Neural progenitor cell (in vitro differentiated cells): ENCODE data around the gene LPCAT3. TPM values are rescaled to one million over a fixed set of nuclear protein-coding genes. Genes with fewer than 3 reads are reported as not detected.

Experiments used
- DNase-seq: peaks from one replicate; pipeline ENCODE4 v3.0.0-alpha.2; 2016; ENCODE audit warnings: low spot score
- H2AFZ ChIP-seq: fragments of 200-600 bp; sonication (generic); replicated peaks from 2 replicates; pipeline ENCODE4 v1.6.1; 2016; ENCODE audit warnings: antibody characterized with exemption
- H3F3A ChIP-seq: fragments of 200-600 bp; sonication (generic); 2 replicates; pipeline ENCODE4 v1.6.1; 2016; ENCODE audit warnings: antibody characterized with exemption, low read depth
- H3K27ac ChIP-seq: fragments of 200-600 bp; sonication (generic); 2 replicates; pipeline ENCODE4 v1.5.1; 2016; ENCODE audit warnings: mild to moderate bottlenecking
- H3K27me3 ChIP-seq: fragments of 200-600 bp; sonication (generic); 2 replicates; pipeline ENCODE4 v1.6.1; 2016; ENCODE audit warnings: mild to moderate bottlenecking, moderate library complexity
- H3K36me3 ChIP-seq: fragments of 200-600 bp; sonication (generic); 2 replicates; pipeline ENCODE4 v1.5.1; 2016
- H3K4me1 ChIP-seq: fragments of 200-600 bp; sonication (generic); 2 replicates; pipeline ENCODE4 v1.6.1; 2016; ENCODE audit warnings: mixed run types
- H3K4me2 ChIP-seq: fragments of 200-600 bp; sonication (generic); 2 replicates; pipeline ENCODE4 v1.6.1; 2016
- H3K4me3 ChIP-seq: fragments of 200-600 bp; sonication (generic); 2 replicates; pipeline ENCODE4 v1.5.1; 2016
- H3K79me2 ChIP-seq: fragments of 200-600 bp; sonication (generic); 2 replicates; pipeline ENCODE4 v1.6.1; 2016; ENCODE audit warnings: low read depth
- H3K9ac ChIP-seq: fragments of 200-600 bp; sonication (generic); 2 replicates; pipeline ENCODE4 v1.6.1; 2016
- H3K9me3 ChIP-seq: fragments of 200-600 bp; sonication (generic); 2 replicates; pipeline ENCODE4 v1.5.1; 2016; ENCODE audit warnings: low read depth
- H4K20me1 ChIP-seq: fragments of 200-600 bp; sonication (generic); 2 replicates; pipeline ENCODE4 v1.6.1; 2016; ENCODE audit warnings: low read depth
- H3K27ac Mint-ChIP-seq: 3 replicates; pipeline ENCODE4 v1.8.0; 2021; ENCODE audit warnings: mixed read lengths
- H3K27me3 Mint-ChIP-seq: 2 replicates; pipeline ENCODE4 v1.8.0; 2022; ENCODE audit warnings: low read depth, mild to moderate bottlenecking, inconsistent platforms, moderate library complexity, mixed read lengths; ENCODE audit not compliant: insufficient read depth
- H3K36me3 Mint-ChIP-seq: 3 replicates; pipeline ENCODE4 v1.8.0; 2021; ENCODE audit warnings: mixed read lengths
- H3K4me1 Mint-ChIP-seq: 3 replicates; pipeline ENCODE4 v1.8.0; 2021; ENCODE audit warnings: mixed read lengths
- H3K4me3 Mint-ChIP-seq: 3 replicates; pipeline ENCODE4 v1.8.0; 2021; ENCODE audit warnings: mild to moderate bottlenecking, moderate library complexity, mixed read lengths
- H3K9me3 Mint-ChIP-seq: 3 replicates; pipeline ENCODE4 v1.8.0; 2020; ENCODE audit warnings: mixed read lengths
- CTCF ChIP-seq: fragments of 200-600 bp; sonication (generic); IDR thresholded peaks from 2 replicates; pipeline ENCODE4 v1.5.1; 2017; ENCODE audit warnings: antibody characterized with exemption, mild to moderate bottlenecking
- EZH2 ChIP-seq: fragments of 200-600 bp; sonication (generic); IDR thresholded peaks from 2 replicates; pipeline ENCODE4 v1.6.1; 2017; ENCODE audit warnings: antibody characterized with exemption, mild to moderate bottlenecking, moderate library complexity
- EZH2phosphoT487 ChIP-seq: fragments of 200-600 bp; sonication (generic); IDR thresholded peaks from 2 replicates; pipeline ENCODE4 v1.6.1; 2017; ENCODE audit warnings: antibody characterized with exemption
- total RNA-seq: library from RNA; depleted of rRNA; stranded (reverse); fragments of >200 nt; gene quantifications from 2 replicates; pipeline ENCODE4 v1.2.3, GENCODE V29; 2015; ENCODE audit warnings: low replicate concordance

LPCAT3 gene
- total RNA-seq, 1 donor from 2014 or later: 18.1 TPM

DNA sequence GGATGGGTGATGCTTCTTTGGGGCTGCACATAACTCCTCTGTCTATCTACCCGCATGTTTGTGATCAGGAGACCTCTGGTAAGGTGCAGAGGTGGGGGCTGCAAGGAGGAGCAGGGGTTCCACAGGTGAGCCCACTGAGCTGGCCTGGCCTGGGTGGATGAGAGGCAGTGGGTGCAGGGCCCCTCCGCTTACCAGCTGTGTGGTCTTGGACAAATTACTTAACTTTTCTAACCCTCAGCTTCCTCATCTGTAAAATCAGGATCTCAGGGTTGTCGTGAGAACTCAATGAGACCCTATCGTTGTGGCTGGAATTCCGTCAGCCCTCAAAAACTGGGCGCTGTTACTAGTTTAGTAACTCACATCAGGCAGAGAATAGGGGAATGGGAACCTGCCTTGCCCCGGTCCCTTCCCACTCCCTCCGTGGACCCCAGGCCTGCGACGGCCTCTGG, 59.6 kb downstream of the LPCAT3 start:
- H3K9ac ChIP-seq: no peak overlapping the region
- H3K36me3 Mint-ChIP-seq: no peaks in the 10 kb centered on the region
- no peak overlapping the region for H3K4me3 Mint-ChIP-seq
- DNase-seq: no peak
- no peak overlapping the region for H3K27ac ChIP-seq
- H3K4me3 ChIP-seq: no peak overlapping the region
- H2AFZ ChIP-seq: no peak overlapping the region
- peaks cover 20% of the 10 kb centered on the region for H3K4me1 ChIP-seq
- no peaks in the 10 kb centered on the region for H3K9me3 ChIP-seq
- no peak overlapping the region for H3K4me2 ChIP-seq
- no peaks in the 10 kb centered on the region for H3K36me3 ChIP-seq
- H3K27me3 ChIP-seq: no peaks in the 10 kb centered on the region
- H4K20me1 ChIP-seq: no peaks in the 10 kb centered on the region
- H3K27me3 Mint-ChIP-seq: peaks cover 8% of the 10 kb centered on the region
- no peaks in the 10 kb centered on the region for H3K79me2 ChIP-seq
- H3F3A ChIP-seq: peaks cover 24% of the 10 kb centered on the region
- H3K27ac Mint-ChIP-seq: no peak overlapping the region
- TF ChIP-seq EZH2phosphoT487: no peak
- no peak for TF ChIP-seq CTCF
- no peak for TF ChIP-seq EZH2
- peaks cover 37% of the 10 kb centered on the region for H3K4me1 Mint-ChIP-seq
- no peaks in the 10 kb centered on the region for H3K9me3 Mint-ChIP-seq

GRCh38 chr12:6957741-6958608, 60.3 kb downstream of the LPCAT3 start:
- TF ChIP-seq EZH2phosphoT487: no peak
- TF ChIP-seq CTCF: no peak
- TF ChIP-seq EZH2: no peak
- no peak overlapping the region for H3K4me2 ChIP-seq
- peaks cover 20% of the 10 kb centered on the region for H3F3A ChIP-seq
- no peak overlapping the region for H3K27ac Mint-ChIP-seq
- peaks cover 8% of the 10 kb centered on the region for H3K27me3 Mint-ChIP-seq
- H3K4me1 Mint-ChIP-seq: peaks cover 42% of the 10 kb centered on the region
- H3K9me3 Mint-ChIP-seq: no peaks in the 10 kb centered on the region
- H3K27ac ChIP-seq: no peak overlapping the region
- no peaks in the 10 kb centered on the region for H3K27me3 ChIP-seq
- no peak overlapping the region for H2AFZ ChIP-seq
- H3K4me3 Mint-ChIP-seq: no peak overlapping the region
- no peaks in the 10 kb centered on the region for H3K9me3 ChIP-seq
- no peaks in the 10 kb centered on the region for H3K36me3 Mint-ChIP-seq
- no peaks in the 10 kb centered on the region for H4K20me1 ChIP-seq
- no peaks in the 10 kb centered on the region for H3K79me2 ChIP-seq
- no peaks in the 10 kb centered on the region for H3K36me3 ChIP-seq
- peak overlapping the region; percentile 32 for H3K9ac ChIP-seq
- no peak for DNase-seq
- peaks cover 18% of the 10 kb centered on the region for H3K4me1 ChIP-seq
- H3K4me3 ChIP-seq: no peak overlapping the region

- Histone ChIP-seq H2AFZ (no peak overlapping the region), H3F3A (peaks cover 12% of the 10 kb centered on the region), H3K27ac (no peak overlapping the region), H3K9me3 (no peaks in the 10 kb centered on the region), H4K20me1 (no peaks in the 10 kb centered on the region), H3K4me1 (peaks cover 10% of the 10 kb centered on the region), H3K36me3 (no peaks in the 10 kb centered on the region), H3K79me2 (no peaks in the 10 kb centered on the region), H3K9ac (no peak overlapping the region), H3K4me3 (no peak overlapping the region), H3K4me2 (no peak overlapping the region), H3K27me3 (no peaks in the 10 kb centered on the region)
- H3K4me3 Mint-ChIP-seq: no peak overlapping the region
- no peaks in the 10 kb centered on the region for H3K9me3 Mint-ChIP-seq
- peak overlapping the region; percentile 88 for H3K27ac Mint-ChIP-seq
- no peak for DNase-seq
- peaks cover 46% of the 10 kb centered on the region for H3K4me1 Mint-ChIP-seq
- TF ChIP-seq EZH2phosphoT487 (no peak), CTCF (no peak), EZH2 (no peak)
- peaks cover 8% of the 10 kb centered on the region for H3K27me3 Mint-ChIP-seq
- H3K36me3 Mint-ChIP-seq: no peaks in the 10 kb centered on the region
Measured at GRCh38 chr12:6957151-6957701, 61.0 kb downstream of the LPCAT3 start.
